ENCODE results near the gene POU3F3.

POU3F3 gene

GRCh38 chr2:104878863-104879512, 25.1 kb downstream of the POU3F3 start:
- DNase-seq = no peak

- no peak for DNase-seq
These were observed 26.2 kb downstream of the POU3F3 start for GRCh38 chr2:104880076-104880475.

- DNase-seq = no peak
These were observed 29.4 kb downstream of the POU3F3 start for GRCh38 chr2:104883357-104883756.

GRCh38 chr2:104885119-104885782, 31.3 kb downstream of the POU3F3 start:
- no peak for DNase-seq

- no peak for DNase-seq
These were observed 33.8 kb downstream of the POU3F3 start for GRCh38 chr2:104887676-104888075.

- DNase-seq = no peak
These were observed 34.8 kb downstream of the POU3F3 start for GRCh38 chr2:104888489-104889258.

- no peak for DNase-seq
These were observed 35.5 kb downstream of the POU3F3 start for GRCh38 chr2:104889291-104889959.

GRCh38 chr2:104889960-104890684, 36.2 kb downstream of the POU3F3 start:
- no peak for DNase-seq

GRCh38 chr2:104890685-104891069, 36.8 kb downstream of the POU3F3 start:
- DNase-seq = no peak

- DNase-seq = no peak
These were observed 37.2 kb downstream of the POU3F3 start for GRCh38 chr2:104891145-104891544.

GRCh38 chr2:104896446-104896845, 42.5 kb downstream of the POU3F3 start:
- no peak for DNase-seq

GRCh38 chr2:104897515-104898184, 43.7 kb downstream of the POU3F3 start:
- no peak for DNase-seq

- DNase-seq = no peak
These were observed 46.7 kb downstream of the POU3F3 start for GRCh38 chr2:104900608-104901007.

- DNase-seq = no peak
These were observed 47.3 kb downstream of the POU3F3 start for GRCh38 chr2:104901037-104901881.

GRCh38 chr2:104902317-104902716, 48.4 kb downstream of the POU3F3 start:
- DNase-seq = no peak
